HS-5 (cell line): ENCODE results near the gene EXOC5.
A peak's percentile ranks its signal among the peaks of the same experiment; 100 is the strongest.

ENCODE experiments used
- DNase-seq: peaks from one replicate; pipeline ENCODE4 v3.0.0-alpha.2; 2012; ENCODE audit warnings: low read depth

The EXOC5 gene

DNA sequence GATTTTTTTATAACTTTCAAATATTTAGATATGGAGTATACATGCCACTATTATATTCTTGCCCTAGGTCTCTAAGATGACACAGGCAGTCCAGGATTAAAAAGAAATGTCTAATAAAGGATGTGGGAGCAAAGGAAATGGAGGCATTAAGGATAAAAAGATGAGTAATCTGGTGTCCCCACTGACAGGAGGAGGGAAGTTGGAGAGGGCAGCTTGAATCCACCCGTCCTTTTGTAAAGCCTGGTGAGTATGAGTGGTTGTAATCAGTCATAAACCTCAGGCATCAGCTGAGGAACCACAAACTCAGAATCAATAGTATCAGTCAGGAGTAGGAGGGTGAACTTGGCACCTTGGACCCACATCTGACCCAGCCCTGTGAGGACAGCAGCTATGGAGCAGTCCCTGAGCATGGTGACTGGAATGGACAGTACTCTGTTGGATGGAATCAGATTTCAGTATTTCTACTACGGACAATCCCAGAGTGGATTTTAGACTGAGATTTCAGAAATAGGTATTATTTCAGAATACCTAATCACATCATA, 100.5 kb downstream of the EXOC5 start:
- peak; percentile 8 for DNase-seq

GRCh38 chr14:57161583-57162234, 107.0 kb downstream of the EXOC5 start:
- no peak for DNase-seq

DNA sequence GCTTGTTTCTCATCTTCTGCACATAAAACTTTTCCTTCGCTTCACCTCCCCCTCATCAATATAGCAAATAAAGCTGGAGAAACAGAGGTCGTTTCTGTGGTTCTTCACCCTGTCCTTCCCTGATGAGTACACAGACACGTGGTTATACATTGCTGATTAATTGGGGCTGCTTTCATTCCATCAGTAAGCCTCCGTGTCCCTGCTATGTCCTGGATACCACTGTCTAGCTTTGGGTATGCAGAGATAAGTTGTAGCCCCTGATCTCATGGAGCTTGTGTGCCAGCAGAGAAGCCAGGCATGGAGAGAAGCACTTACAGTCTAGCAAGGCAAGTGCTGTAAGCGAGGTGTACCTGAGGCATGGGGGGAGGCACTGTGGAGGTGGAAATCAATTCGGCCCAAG, 108.4 kb downstream of the EXOC5 start:
- no peak for DNase-seq

DNA sequence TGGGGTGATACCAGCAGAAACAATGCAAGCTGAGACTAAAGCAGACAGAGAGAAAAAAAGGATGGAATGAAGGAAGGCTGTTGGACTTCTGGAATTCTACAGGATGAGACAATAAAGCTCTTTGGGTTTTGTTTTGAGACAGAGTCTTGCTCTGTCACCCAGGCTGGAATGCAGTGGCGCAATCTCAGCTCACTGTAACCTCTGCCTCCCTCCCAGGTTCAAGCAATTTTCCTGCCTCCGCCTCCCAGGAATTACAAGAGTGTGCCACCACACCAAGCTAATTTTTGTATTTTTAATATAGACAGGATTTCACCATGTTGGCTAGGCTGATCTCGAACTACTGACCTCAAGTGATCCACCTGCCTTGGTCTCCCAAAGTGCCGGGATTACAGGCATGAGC, 115.4 kb downstream of the EXOC5 start:
- no peak for DNase-seq
